OCI-LY1 (cell line): Measurements from ENCODE around the gene DNAJC6.

Experiments
- H2AFZ ChIP-seq: fragments of 200-600 bp; sonication (generic), shearing (Covaris generic); 2 replicates; pipeline ENCODE4 v1.6.0; 2014; ENCODE audit warnings: antibody characterized with exemption, mild to moderate bottlenecking, low read length
- H3F3A ChIP-seq: fragments of 200-600 bp; sonication (generic), shearing (Covaris generic); 2 replicates; pipeline ENCODE4 v1.6.0; 2014; ENCODE audit warnings: mild to moderate bottlenecking, antibody characterized with exemption, low read length, moderate library complexity; ENCODE audit not compliant: insufficient read depth
- H3K27ac ChIP-seq: fragments of 200-600 bp; sonication (generic); 2 replicates; pipeline ENCODE4 v1.5.1; 2014; ENCODE audit warnings: low read length, mixed run types, mild to moderate bottlenecking, low read depth; ENCODE audit not compliant: poor library complexity, severe bottlenecking
- H3K27me3 ChIP-seq: fragments of 200-600 bp; sonication (generic); 2 replicates; pipeline ENCODE4 v1.6.0; 2014; ENCODE audit warnings: antibody characterized with exemption, mild to moderate bottlenecking, low read length, moderate library complexity; ENCODE audit not compliant: insufficient read depth
- H3K36me3 ChIP-seq: fragments of 200-600 bp; sonication (generic); 2 replicates; pipeline ENCODE4 v1.6.1; 2014; ENCODE audit warnings: mild to moderate bottlenecking, antibody characterized with exemption, low read length, moderate library complexity, mixed read lengths; ENCODE audit not compliant: insufficient read depth
- H3K4me1 ChIP-seq: fragments of 200-600 bp; sonication (generic); 2 replicates; pipeline ENCODE4 v1.5.1; 2014; ENCODE audit warnings: mild to moderate bottlenecking, low read length, moderate library complexity; ENCODE audit not compliant: insufficient read depth, severe bottlenecking
- H3K4me2 ChIP-seq: fragments of 200-600 bp; sonication (generic), shearing (Covaris generic); 2 replicates; pipeline ENCODE4 v1.6.1; 2014; ENCODE audit warnings: low read length
- H3K4me3 ChIP-seq: fragments of 200-600 bp; sonication (generic); 2 replicates; pipeline ENCODE4 v1.5.1; 2014; ENCODE audit warnings: low read length, low read depth, mild to moderate bottlenecking, mixed read lengths; ENCODE audit not compliant: poor library complexity, severe bottlenecking
- H3K79me2 ChIP-seq: fragments of 200-600 bp; shearing (Covaris generic); 2 replicates; pipeline ENCODE4 v1.6.1; 2016; ENCODE audit warnings: mixed run types, low read length, mixed read lengths; ENCODE audit not compliant: insufficient read depth
- H3K9ac ChIP-seq: fragments of 200-600 bp; sonication (generic), shearing (Covaris generic); 2 replicates; pipeline ENCODE4 v1.6.1; 2014; ENCODE audit warnings: mild to moderate bottlenecking, low read length, mixed read lengths
- H3K9me2 ChIP-seq: fragments of 200-600 bp; sonication (generic), shearing (Covaris generic); 2 replicates; pipeline ENCODE4 v1.6.1; 2014; ENCODE audit warnings: low read depth, mild to moderate bottlenecking, low read length, mixed read lengths
- H3K9me3 ChIP-seq: fragments of 200-600 bp; shearing (Covaris generic); 2 replicates; pipeline ENCODE4 v1.6.1; 2014; ENCODE audit warnings: low read length, mixed read lengths
- H4K20me1 ChIP-seq: fragments of 200-600 bp; sonication (generic), shearing (Covaris generic); 2 replicates; pipeline ENCODE4 v1.6.0; 2016; ENCODE audit warnings: mild to moderate bottlenecking, low read length; ENCODE audit not compliant: insufficient read depth
- EZH2 ChIP-seq: fragments of 200-600 bp; sonication (generic), shearing (Covaris generic); IDR thresholded peaks from 2 replicates; pipeline ENCODE4 v1.8.0; 2017; ENCODE audit warnings: borderline replicate concordance, mixed run types, mild to moderate bottlenecking, antibody characterized with exemption, low read length, moderate library complexity, mixed read lengths
- TF ChIP-seq, protein P1 (sequence below): fragments of 200-600 bp; sonication (generic), shearing (Covaris generic); IDR thresholded peaks from 2 replicates; pipeline ENCODE4 v1.5.1; 2017; ENCODE audit warnings: mild to moderate bottlenecking, antibody characterized with exemption, low read length, moderate library complexity, mixed read lengths

DNAJC6 gene

DNA sequence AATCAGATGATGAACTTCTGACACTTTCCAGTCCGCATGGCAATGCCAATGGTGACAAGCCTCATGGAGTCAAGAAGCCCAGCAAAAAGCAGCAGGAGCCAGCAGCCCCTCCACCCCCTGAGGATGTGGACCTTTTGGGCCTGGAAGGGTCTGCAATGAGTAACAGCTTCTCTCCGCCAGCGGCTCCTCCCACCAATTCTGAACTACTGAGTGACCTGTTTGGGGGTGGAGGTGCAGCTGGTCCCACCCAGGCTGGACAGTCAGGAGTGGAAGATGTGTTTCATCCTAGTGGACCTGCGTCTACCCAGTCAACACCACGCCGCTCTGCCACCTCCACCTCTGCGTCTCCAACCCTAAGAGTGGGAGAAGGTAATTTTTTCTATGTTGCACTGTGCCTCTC, 83.2 kb downstream of the DNAJC6 start:
- no peaks in the 10 kb centered on the region for H4K20me1 ChIP-seq
- H3K79me2 ChIP-seq = no peaks in the 10 kb centered on the region
- no peak overlapping the region for H3K9ac ChIP-seq
- H2AFZ ChIP-seq = no peak overlapping the region
- no peaks in the 10 kb centered on the region for H3K9me2 ChIP-seq
- H3K27ac ChIP-seq = no peak overlapping the region
- H3K36me3 ChIP-seq = peaks cover 6% of the 10 kb centered on the region; the same call in 1 of the 2 replicates
- TF ChIP-seq, protein P1, sequence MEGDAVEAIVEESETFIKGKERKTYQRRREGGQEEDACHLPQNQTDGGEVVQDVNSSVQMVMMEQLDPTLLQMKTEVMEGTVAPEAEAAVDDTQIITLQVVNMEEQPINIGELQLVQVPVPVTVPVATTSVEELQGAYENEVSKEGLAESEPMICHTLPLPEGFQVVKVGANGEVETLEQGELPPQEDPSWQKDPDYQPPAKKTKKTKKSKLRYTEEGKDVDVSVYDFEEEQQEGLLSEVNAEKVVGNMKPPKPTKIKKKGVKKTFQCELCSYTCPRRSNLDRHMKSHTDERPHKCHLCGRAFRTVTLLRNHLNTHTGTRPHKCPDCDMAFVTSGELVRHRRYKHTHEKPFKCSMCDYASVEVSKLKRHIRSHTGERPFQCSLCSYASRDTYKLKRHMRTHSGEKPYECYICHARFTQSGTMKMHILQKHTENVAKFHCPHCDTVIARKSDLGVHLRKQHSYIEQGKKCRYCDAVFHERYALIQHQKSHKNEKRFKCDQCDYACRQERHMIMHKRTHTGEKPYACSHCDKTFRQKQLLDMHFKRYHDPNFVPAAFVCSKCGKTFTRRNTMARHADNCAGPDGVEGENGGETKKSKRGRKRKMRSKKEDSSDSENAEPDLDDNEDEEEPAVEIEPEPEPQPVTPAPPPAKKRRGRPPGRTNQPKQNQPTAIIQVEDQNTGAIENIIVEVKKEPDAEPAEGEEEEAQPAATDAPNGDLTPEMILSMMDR = no peak
- no peak for TF ChIP-seq EZH2
- no peaks in the 10 kb centered on the region for H3K27me3 ChIP-seq
- H3F3A ChIP-seq = no peaks in the 10 kb centered on the region
- H3K4me3 ChIP-seq = no peak overlapping the region
- H3K4me1 ChIP-seq = no peaks in the 10 kb centered on the region
- H3K9me3 ChIP-seq = no peaks in the 10 kb centered on the region
- H3K4me2 ChIP-seq = no peak overlapping the region

DNA sequence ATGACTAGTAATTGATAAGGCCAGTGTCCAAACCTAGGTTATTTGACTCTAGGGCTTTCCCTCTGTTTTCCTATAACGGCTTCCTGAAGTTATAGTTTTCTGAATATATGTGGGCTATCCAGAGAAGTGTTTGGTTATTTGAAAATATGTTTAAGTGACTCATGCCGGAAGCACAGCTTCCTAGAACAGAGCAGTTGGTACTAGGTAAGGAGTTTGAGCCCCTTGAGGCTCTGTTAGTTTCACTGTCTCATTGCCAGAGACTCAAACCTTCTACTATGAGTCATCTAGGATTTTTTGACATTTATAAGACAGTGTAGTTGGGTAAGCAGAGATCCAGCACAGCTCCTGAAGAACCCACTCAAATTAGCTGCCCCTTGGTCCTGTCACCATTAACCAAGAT, 84.0 kb downstream of the DNAJC6 start:
- no peaks in the 10 kb centered on the region for H4K20me1 ChIP-seq
- TF ChIP-seq EZH2 = no peak
- TF ChIP-seq, protein P1 = no peak
- no peak overlapping the region for H3K4me2 ChIP-seq
- H2AFZ ChIP-seq = no peak overlapping the region
- no peak overlapping the region for H3K27ac ChIP-seq
- H3K4me1 ChIP-seq = no peaks in the 10 kb centered on the region
- no peak overlapping the region for H3K4me3 ChIP-seq
- H3K9me2 ChIP-seq = no peaks in the 10 kb centered on the region
- H3K36me3 ChIP-seq = peaks cover 6% of the 10 kb centered on the region; the same call in 1 of the 2 replicates
- H3K9me3 ChIP-seq = no peaks in the 10 kb centered on the region
- H3F3A ChIP-seq = no peaks in the 10 kb centered on the region
- no peak overlapping the region for H3K9ac ChIP-seq
- no peaks in the 10 kb centered on the region for H3K79me2 ChIP-seq
- no peaks in the 10 kb centered on the region for H3K27me3 ChIP-seq

DNA sequence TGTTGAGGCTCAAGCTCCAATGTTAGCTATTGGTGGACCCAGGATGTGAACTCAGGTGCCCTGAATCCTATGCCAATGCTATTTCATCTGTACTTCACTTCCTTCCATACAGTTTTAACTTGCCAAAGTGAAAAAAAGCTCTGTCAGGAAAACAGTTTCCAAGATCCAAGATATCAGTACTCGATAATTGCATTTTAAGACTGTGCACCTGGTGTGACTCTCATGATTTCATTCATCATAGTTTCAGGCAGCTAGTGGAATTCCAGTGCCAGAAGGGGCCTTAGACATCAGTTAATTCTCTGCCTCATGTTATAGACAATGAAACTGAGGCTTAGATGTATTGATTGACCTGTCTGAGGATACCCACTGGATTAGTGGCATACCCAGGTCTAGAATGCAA, 84.6 kb downstream of the DNAJC6 start:
- Histone ChIP-seq H3F3A (no peaks in the 10 kb centered on the region), H3K9me3 (no peaks in the 10 kb centered on the region), H3K4me3 (no peak overlapping the region), H4K20me1 (no peaks in the 10 kb centered on the region), H3K36me3 (peaks cover 6% of the 10 kb centered on the region; the same call in 1 of the 2 replicates), H3K27ac (no peak overlapping the region), H3K9ac (no peak overlapping the region), H3K27me3 (no peaks in the 10 kb centered on the region), H2AFZ (no peak overlapping the region), H3K4me1 (no peaks in the 10 kb centered on the region), H3K79me2 (no peaks in the 10 kb centered on the region), H3K4me2 (no peak overlapping the region), H3K9me2 (no peaks in the 10 kb centered on the region)
- TF ChIP-seq, protein P1 = no peak
- TF ChIP-seq EZH2 = no peak
